C4-2B (cell line): ENCODE measurements around the gene GSK3B.
A peak's percentile ranks its signal among the peaks of the same experiment; 100 is the strongest.

ENCODE experiments used
- H3K27ac ChIP-seq: fragments of 450-650 bp; 2 replicates; pipeline ENCODE4 v1.5.1; 2017
- ZFX ChIP-seq: fragments of 450-650 bp; IDR thresholded peaks from 2 replicates; pipeline ENCODE4 v1.6.1; 2017
- TF ChIP-seq, protein P1 (sequence below): fragments of 450-650 bp; conservative IDR thresholded peaks from 2 replicates; pipeline ENCODE4 v1.5.1; 2017; ENCODE audit warnings: mild to moderate bottlenecking

Gene GSK3B

DNA sequence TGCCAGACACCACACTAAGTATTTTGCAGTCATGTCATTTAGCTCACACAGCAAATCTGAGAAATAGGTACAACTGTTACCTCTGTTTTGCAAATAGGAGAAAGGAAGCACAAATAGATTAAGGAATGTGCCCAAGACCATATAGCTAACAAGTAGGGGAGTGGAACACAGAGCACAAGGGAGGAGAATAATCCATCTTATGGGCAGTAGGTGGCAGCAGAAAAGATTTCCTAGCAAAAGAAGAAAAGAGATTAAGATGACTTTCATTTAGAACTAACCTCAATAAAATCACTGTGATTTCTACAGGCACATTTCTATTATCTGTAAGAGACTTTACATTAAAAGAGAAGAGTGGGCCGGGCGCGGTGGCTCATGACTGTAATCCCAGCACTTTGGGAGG, 263.2 kb downstream of the GSK3B start:
- TF ChIP-seq ZFX: no peak
- TF ChIP-seq, protein P1, sequence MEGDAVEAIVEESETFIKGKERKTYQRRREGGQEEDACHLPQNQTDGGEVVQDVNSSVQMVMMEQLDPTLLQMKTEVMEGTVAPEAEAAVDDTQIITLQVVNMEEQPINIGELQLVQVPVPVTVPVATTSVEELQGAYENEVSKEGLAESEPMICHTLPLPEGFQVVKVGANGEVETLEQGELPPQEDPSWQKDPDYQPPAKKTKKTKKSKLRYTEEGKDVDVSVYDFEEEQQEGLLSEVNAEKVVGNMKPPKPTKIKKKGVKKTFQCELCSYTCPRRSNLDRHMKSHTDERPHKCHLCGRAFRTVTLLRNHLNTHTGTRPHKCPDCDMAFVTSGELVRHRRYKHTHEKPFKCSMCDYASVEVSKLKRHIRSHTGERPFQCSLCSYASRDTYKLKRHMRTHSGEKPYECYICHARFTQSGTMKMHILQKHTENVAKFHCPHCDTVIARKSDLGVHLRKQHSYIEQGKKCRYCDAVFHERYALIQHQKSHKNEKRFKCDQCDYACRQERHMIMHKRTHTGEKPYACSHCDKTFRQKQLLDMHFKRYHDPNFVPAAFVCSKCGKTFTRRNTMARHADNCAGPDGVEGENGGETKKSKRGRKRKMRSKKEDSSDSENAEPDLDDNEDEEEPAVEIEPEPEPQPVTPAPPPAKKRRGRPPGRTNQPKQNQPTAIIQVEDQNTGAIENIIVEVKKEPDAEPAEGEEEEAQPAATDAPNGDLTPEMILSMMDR: peak; percentile 60
- no peak overlapping the region for H3K27ac ChIP-seq

DNA sequence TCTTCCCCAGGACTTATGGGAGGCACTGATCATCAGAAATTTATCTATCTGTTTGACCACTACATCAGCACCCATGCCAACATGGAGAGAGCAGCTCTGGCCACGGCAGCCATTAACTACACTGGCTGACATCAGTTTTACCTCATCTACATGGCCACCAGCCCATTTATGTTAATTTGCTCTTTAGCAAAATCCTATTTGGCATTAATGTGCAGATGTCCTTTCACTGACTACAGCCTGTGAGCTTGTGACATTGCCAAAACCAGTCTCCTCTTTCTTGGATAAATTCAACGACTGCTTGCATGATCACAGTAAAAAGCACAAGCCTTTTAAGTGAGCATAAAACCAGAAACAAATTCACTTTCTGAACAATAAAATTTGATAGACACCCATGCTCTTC, 264.8 kb downstream of the GSK3B start:
- TF ChIP-seq, protein P1: no peak
- no peak for TF ChIP-seq ZFX
- no peak overlapping the region for H3K27ac ChIP-seq

DNA sequence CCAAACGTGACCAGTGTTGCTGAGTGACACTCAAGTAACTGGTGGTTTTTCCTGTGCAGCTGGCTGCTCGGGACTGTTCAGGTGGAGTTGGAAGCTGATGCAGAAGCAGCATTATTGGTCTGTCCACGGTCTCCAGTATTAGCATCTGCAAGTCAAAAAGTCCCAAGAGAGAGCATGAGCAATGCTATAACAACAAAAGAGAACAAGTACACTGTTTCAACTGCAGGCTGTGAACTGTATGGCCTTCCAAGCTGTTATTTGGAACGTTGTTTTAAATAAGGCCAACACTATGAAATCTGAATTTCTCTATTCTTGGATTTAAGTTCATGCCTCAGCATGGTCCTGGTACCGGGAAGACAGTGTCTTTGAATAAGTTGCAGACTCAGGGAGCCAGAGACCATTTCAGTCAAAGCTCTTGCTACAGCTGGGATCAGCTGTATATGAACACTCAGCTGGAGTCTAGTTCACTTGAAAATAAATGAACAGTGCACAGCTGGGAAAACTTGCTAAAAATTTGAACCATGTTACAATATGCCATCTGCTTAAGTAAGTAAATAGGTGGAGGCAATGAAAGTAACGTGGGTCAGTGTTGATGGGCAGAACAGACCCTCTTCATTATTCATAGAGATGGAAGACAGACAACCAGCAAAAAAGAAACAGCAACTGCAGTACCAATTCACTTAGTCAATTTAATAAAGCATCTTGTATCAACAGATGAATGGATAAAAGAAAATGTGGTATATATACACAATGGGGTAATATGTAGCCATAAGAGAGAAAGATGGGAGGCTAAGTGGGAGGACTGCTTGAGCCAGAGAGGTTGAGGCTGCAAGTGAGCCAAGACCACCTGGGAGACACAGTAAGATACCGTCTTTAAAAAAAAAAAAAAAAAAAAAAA, 267.3 kb downstream of the GSK3B start:
- no peak for TF ChIP-seq ZFX
- TF ChIP-seq, protein P1: no peak
- H3K27ac ChIP-seq: no peak overlapping the region

DNA sequence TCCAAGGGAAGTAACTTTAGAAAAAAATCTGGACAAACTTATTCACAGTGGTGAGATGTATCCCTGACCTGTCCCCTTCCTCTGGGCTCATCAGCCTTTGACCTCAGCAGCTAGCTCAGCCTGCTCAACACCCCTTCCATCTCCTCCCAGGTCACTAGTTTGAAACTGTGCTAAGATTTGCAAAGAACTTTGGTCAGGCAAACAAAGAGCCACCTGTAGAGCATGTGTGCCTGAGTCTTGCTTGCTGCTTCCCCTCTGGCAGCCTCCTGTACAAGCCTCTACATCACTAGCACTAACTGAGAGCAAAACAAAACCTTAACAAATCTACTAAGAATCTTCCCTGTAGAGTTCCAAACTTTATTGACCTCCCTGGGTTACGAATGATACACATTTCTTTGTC, 268.4 kb downstream of the GSK3B start:
- TF ChIP-seq, protein P1: no peak
- no peak for TF ChIP-seq ZFX
- H3K27ac ChIP-seq: no peak overlapping the region

DNA sequence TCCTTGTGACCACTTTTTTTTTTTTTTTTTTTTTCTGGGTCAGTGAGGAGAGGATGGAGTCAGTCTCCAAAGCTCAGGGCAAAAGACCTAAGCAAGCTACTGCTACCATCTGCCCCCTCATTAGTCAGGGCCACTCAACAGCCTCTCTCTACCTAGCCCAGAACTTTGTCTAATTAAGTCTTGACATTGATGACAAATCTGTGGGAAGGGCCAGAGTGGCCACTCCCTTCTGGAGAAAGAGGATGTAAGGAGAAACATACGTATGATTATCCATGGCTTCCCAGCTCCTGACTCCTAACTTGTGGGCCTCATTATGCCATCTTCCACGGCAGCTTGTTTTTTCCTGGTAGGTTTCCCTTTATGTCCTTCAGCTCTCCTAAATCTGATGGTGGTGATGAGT, 274.4 kb downstream of the GSK3B start:
- no peak overlapping the region for H3K27ac ChIP-seq
- TF ChIP-seq, protein P1: no peak
- no peak for TF ChIP-seq ZFX

DNA sequence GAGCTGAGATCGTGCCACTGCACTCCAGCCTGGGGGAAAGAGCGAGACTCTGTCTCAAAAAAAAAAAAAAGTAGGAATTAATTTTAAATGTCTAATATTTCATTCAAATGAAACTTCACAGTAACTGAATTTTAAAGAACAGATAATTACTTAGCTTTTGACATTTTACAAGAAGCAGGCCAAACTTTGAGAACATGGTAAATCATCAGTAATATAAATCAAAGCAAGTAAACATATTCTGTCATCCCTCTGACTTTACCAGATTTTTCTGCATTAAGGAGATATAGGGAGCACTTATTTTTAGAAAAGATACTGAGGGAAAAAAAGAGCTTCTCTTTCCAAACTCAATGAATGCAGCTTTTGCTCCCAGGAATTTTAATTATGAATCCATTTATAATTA, 275.3 kb downstream of the GSK3B start:
- TF ChIP-seq, protein P1: no peak
- TF ChIP-seq ZFX: no peak
- H3K27ac ChIP-seq: no peak overlapping the region

DNA sequence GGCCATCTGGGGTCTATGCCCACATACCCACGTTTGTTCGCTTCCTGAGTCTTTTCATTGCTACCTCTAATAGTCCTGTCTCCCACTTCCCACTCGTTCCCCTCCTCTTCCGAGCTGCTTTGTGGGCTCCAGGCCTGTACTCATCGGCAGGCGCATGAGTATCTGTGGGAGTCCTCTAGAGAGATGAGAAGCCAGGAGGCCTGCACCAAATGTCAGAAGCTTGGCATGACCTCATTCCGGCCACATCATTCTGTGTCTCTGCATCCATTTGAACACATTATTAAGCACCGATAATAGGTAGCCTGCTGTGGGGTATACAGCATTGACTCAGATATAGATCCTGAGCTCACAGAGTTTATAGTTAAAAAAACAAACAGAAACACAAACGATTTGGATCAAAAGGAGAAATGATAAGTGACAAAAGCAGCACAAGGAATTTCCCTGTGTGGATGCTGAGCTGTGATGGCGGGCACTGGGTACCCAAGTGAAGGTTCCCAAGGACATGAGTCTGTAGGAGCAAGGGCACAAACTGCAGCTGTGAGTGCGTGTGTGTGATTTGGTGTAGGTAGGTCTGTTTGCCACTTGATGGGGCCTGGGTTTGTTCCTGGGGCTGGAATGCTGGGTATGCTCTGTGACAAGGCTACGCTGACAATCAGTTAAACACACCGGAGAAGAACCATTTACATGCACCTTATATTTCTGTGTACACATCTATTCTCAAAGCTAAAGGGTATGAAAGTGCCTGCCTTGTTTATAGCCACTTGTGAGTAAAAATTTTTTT, 276.5 kb downstream of the GSK3B start:
- no peak overlapping the region for H3K27ac ChIP-seq
- TF ChIP-seq, protein P1: no peak
- TF ChIP-seq ZFX: no peak
